K562 (cell line): ENCODE data around the gene ZNF516. TPM values are rescaled to one million over a fixed set of nuclear protein-coding genes. Genes with fewer than 3 reads are reported as not detected.

ENCODE experiments used
- ATAC-seq: fragments of 200-7000 bp; cut with Tn5 transposase; 3 replicates; pipeline ENCODE4 v1.9.1; 2020; ENCODE audit warnings: moderate library complexity
- BruUV-seq: library from RNA; stranded (reverse); fragments of 400-500 nt; replicated peaks from 2 replicates; lab custom pipeline; 2021; lab: Mats Ljungman, UMichigan
- CTCF ChIA-PET: fragments of 300-600 bp; formaldehyde crosslinking; extraction: SDS; loops from one replicate; lab custom pipeline; 2021; ENCODE audit warnings: low intra/inter-chr PET ratio; lab: Yijun Ruan, JAX
- POLR2A ChIA-PET: fragments of 300-600, 350-650 bp; sonication (Branson Sonifier 250); formaldehyde crosslinking; extraction: SDS; loops from one replicate; lab custom pipeline; 2021; ENCODE audit warnings: antibody characterized with exemption, inconsistent platforms; lab: Yijun Ruan, JAX
- DNase-seq, 4 experiments: peaks; one replicate each; pipeline versions ENCODE4 v3.0.0 to v3.0.0-alpha.2; 2011 to 2018; ENCODE audit warnings: low spot score in 3 of 4, mixed read lengths in 3 of 4; ENCODE audit errors: extremely low read depth in 1 of 4
- FAIRE-seq: peaks from 2 replicates; lab custom pipeline; 2011; peaks lifted over from hg19 to GRCh38; lab: Jason Lieb, UNC
- H2AFZ ChIP-seq: 2 replicates; pipeline ENCODE4 v1.6.0; 2011; ENCODE audit warnings: low read depth, low read length, control low read depth, inconsistent platforms
- H3K27ac ChIP-seq: fragments of 200-600 bp; 3 replicates; pipeline ENCODE4 v1.8.0; 2011; ENCODE audit warnings: low read depth, mild to moderate bottlenecking, control low read depth, inconsistent platforms, low read length, moderate library complexity, mixed read lengths; ENCODE audit errors: extremely low read depth
- H3K27me3 ChIP-seq, 2 experiments: fragments of 300-600 bp in 1 of 2; 2 replicates in 1 of 2; 3 replicates in 1 of 2; pipeline versions ENCODE4 v1.6.0 to v1.8.0; 2011; ENCODE audit warnings: inconsistent platforms in 2 of 2, low read length in 2 of 2, mild to moderate bottlenecking in 1 of 2, mixed read lengths in 1 of 2, moderate library complexity in 1 of 2; ENCODE audit not compliant: control insufficient read depth in 2 of 2, insufficient read depth in 2 of 2
- H3K36me3 ChIP-seq: fragments of 300-600 bp; 3 replicates; pipeline ENCODE4 v1.8.0; 2011; ENCODE audit warnings: mild to moderate bottlenecking, low read length, inconsistent platforms; ENCODE audit not compliant: control insufficient read depth, insufficient read depth
- H3K4me1 ChIP-seq, 2 experiments: fragments of 200-600 bp in 1 of 2; replicated peaks in 1 of 2; 2 replicates in 1 of 2; 3 replicates in 1 of 2; pipeline versions ENCODE4 v1.5.1 to v1.8.0; 2011; ENCODE audit warnings: inconsistent platforms in 2 of 2, low read length in 2 of 2, mild to moderate bottlenecking in 1 of 2, mixed read lengths in 1 of 2, moderate library complexity in 1 of 2; ENCODE audit not compliant: control insufficient read depth in 2 of 2, insufficient read depth in 2 of 2
- H3K4me2 ChIP-seq: 2 replicates; pipeline ENCODE4 v1.6.1; 2011; ENCODE audit warnings: low read length, control low read depth, inconsistent platforms, mixed read lengths; ENCODE audit not compliant: insufficient read depth
- H3K4me3 ChIP-seq: fragments of 200-600 bp; sonication (generic), shearing (Covaris generic); 2 replicates; pipeline ENCODE4 v1.5.1; 2016; ENCODE audit warnings: control low read depth, inconsistent platforms
- H3K79me2 ChIP-seq: fragments of 200-600 bp; 3 replicates; pipeline ENCODE4 v1.8.0; 2011; ENCODE audit warnings: low read length, inconsistent platforms; ENCODE audit not compliant: control insufficient read depth, insufficient read depth
- H3K9ac ChIP-seq, 2 experiments: 2 replicates each; pipeline versions ENCODE4 v1.6.0 to v1.6.1; 2011; ENCODE audit warnings: low read depth in 2 of 2, low read length in 2 of 2, control low read depth in 1 of 2, inconsistent platforms in 1 of 2, mild to moderate bottlenecking in 1 of 2, mixed read lengths in 1 of 2; ENCODE audit not compliant: insufficient read depth in 1 of 2
- H3K9me1 ChIP-seq: one replicate; pipeline ENCODE4 v1.6.0; 2011; ENCODE audit warnings: inconsistent platforms, mild to moderate bottlenecking, low read length, moderate library complexity; ENCODE audit not compliant: control insufficient read depth, insufficient read depth
- H3K9me3 ChIP-seq: replicated peaks from 2 replicates; pipeline ENCODE4 v1.5.1; 2011; ENCODE audit warnings: low read depth, low read length, inconsistent platforms; ENCODE audit not compliant: control insufficient read depth, insufficient read depth
- H4K20me1 ChIP-seq: replicated peaks from 2 replicates; pipeline ENCODE4 v1.6.1; 2011; ENCODE audit warnings: low read length, inconsistent platforms, mixed read lengths; ENCODE audit not compliant: control insufficient read depth, insufficient read depth
- KAT8 ChIP-seq: fragments of 450-650 bp; IDR thresholded peaks from 2 replicates; pipeline ENCODE4 v1.6.1; 2016; ENCODE audit warnings: low read depth, mild to moderate bottlenecking
- MAZ ChIP-seq, 2 experiments: fragments of 450-650 bp in 1 of 2; sonication (generic) in 1 of 2; formaldehyde crosslinking; IDR thresholded peaks in 1 of 2; conservative IDR thresholded peaks in 1 of 2; 2 replicates each; pipeline versions ENCODE4 v1.4.0 to v1.5.0; 2020; ENCODE audit warnings: mild to moderate bottlenecking in 1 of 2, missing genetic modification reagents in 1 of 2
- MLX ChIP-seq, 2 experiments: fragments of 450-650 bp in 1 of 2; sonication (generic) in 1 of 2; formaldehyde crosslinking; conservative IDR thresholded peaks; 2 replicates each; pipeline versions ENCODE4 v1.4.0 to v1.8.1; 2020 to 2022; ENCODE audit warnings: mild to moderate bottlenecking in 1 of 2, missing genetic modification reagents in 1 of 2
- REST ChIP-seq, 2 experiments: fragments of 450-650 bp; formaldehyde crosslinking in 1 of 2; IDR thresholded peaks; 2 replicates each; pipeline versions ENCODE4 v1.4.0 to v1.6.1; 2014 to 2020; ENCODE audit warnings: mild to moderate bottlenecking in 2 of 2, borderline replicate concordance in 1 of 2, low read depth in 1 of 2
- ZNF12 ChIP-seq: sonication (generic); formaldehyde crosslinking; IDR thresholded peaks from 2 replicates; pipeline ENCODE4 v1.4.0; 2020; ENCODE audit warnings: mild to moderate bottlenecking, missing genetic modification reagents
- ZNF165 ChIP-seq: fragments of 250-450 bp; sonication (Bioruptor Pico); IDR thresholded peaks from 2 replicates; pipeline ENCODE4 v1.4.0; 2020; ENCODE audit warnings: borderline replicate concordance
- ZNF175 ChIP-seq: fragments of 200-800 bp; sonication (Bioruptor generic); IDR thresholded peaks from 2 replicates; pipeline ENCODE4 v1.6.1; 2016; ENCODE audit warnings: low read depth, mild to moderate bottlenecking, missing genetic modification characterization, missing compliant biosample characterization
- ZNF655 ChIP-seq: fragments of 250-450 bp; sonication (Bioruptor Pico); IDR thresholded peaks from 2 replicates; pipeline ENCODE4 v1.5.0; 2021
- WGBS: fragments of 100-300 bp; shearing (Covaris generic); methylation state at CpG from one replicate; pipeline ENCODE4 v1.1.6; 2016; ENCODE audit warnings: low coverage, mixed read lengths; ENCODE audit not compliant: insufficient coverage; ENCODE audit errors: missing lambda C conversion rate; 5-methylcytosine and 5-hydroxymethylcytosine counted together
- in situ Hi-C: fragments of 300-500 bp; cut with MboI; formaldehyde crosslinking; loops from 4 replicates; pipeline ENCODE4 v1.15.0; 2018; ENCODE audit warnings: inconsistent platforms, mixed read lengths
- intact Hi-C: fragments of 100-400 bp; cut with micrococcal nuclease; formaldehyde crosslinking; loops from 2 replicates; pipeline ENCODE4 v1.14.2; 2022
- polyA plus RNA-seq, 8 experiments: library from polyadenylated mRNA; depleted of rRNA in 4 of 8; stranded (reverse) in 5 of 8; unstranded in 3 of 8; fragments of >200 nt; fragmentation: Nextera tagmentation in 2 of 8; fragmentation: Illumina TruSeq in 1 of 8; extraction: Ambion mirVana in 2 of 8; extraction: Trizol in 1 of 8; gene quantifications; 2 replicates each; pipeline versions ENCODE4 v1.2.1 to v1.2.3, GENCODE V29; 2011 to 2014; ENCODE audit warnings: inconsistent platforms in 1 of 8, missing spikeins in 1 of 8
- total RNA-seq, 7 experiments: library from RNA; depleted of rRNA in 6 of 7; stranded (reverse); fragments of >200 nt in 6 of 7; fragmentation: Illumina TruSeq in 2 of 7; extraction: Trizol in 2 of 7; gene quantifications; 2 replicates each; pipeline versions ENCODE4 v1.2.1 to v1.2.3, GENCODE V29; 2011 to 2021; ENCODE audit warnings: low replicate concordance in 1 of 7

Gene ZNF516
- total and polyA plus RNA-seq, 9 of the 15 experiments (the other 6 are each of a cell fraction or from before 2014, with no cell fraction given) = 0.04 to 0.20 (median 0.08) TPM; not detected in 3

DNA sequence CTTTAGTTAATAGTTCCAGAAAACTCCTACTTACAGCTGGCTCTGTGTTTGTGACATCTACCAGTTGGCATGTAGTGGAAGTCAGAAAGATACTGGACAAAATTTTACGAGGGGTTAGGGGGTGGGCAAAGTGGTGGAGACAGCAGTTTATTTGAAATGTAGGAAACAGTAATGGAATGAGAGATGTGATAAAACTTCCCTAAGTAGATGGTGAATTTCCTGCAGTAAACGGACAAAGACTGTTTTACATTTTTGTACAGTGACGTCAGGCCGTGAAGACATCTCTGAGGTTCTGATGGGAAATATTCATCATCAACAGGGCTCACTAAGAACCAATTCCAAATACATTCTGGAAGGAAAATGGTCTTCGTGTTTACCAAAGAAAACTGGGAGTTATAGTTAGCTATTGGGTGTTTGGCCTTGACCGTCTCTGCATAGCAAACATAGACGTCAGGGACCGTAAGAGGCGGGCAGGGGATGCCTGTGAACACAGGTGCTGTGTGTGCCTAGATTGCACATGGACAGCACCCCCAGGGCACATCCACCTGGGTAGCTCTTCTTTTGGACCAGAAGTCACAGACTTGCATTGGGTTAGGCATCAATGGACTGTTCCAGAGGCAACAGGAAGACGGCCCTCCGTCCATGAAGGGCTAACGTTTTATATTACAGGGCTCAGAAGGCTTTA is 131.5 kb downstream of the ZNF516 start:
- H3K9me3 ChIP-seq = no peaks in the 10 kb centered on the region
- H3K36me3 ChIP-seq = no peaks in the 10 kb centered on the region
- H4K20me1 ChIP-seq = no peaks in the 10 kb centered on the region
- no peak overlapping the region for H3K9ac ChIP-seq
- FAIRE-seq (no peak), DNase-seq (no peak), ATAC-seq (no peak)
- no peak overlapping the region for H2AFZ ChIP-seq
- H3K27me3 ChIP-seq = peaks cover 0 to 29% of the 10 kb centered on the region in 2 experiments; a peak in 2 of 5 replicates
- ChIA-PET CTCF (no interaction called here), POLR2A (interaction anchor here (1.2 kb wide), 1 partner anchor 10 kb away, joined by 3 read pairs; no protein-coding TSS in a partner anchor)
- no peak overlapping the region for H3K4me3 ChIP-seq
- no TSS peak for BruUV-seq
- H3K4me2 ChIP-seq = no peak overlapping the region
- H3K79me2 ChIP-seq = no peaks in the 10 kb centered on the region
- no peak overlapping the region for H3K27ac ChIP-seq
- no peaks in the 10 kb centered on the region for H3K4me1 ChIP-seq
- in situ Hi-C loops = loop anchor here (25.0 kb wide), 2 partner anchors 1701 to 2001 kb away; no protein-coding TSS in a partner anchor
- WGBS = under 1% methylated on average over 12 of the region's 12 CpGs
- no peaks in the 10 kb centered on the region for H3K9me1 ChIP-seq
- intact Hi-C loops = no loop called here
- TF ChIP-seq KAT8 (no peak), REST (IDR thresholded peaks at IDR 0.05; ENCODE audit: borderline replicate concordance) (no peak), REST (CRISPR knock-in tag; IDR thresholded peaks at IDR 0.05; ENCODE audit: low read depth) (no peak), ZNF655 (CRISPR knock-in tag) (no peak), ZNF12 (CRISPR knock-in tag) (no peak), ZNF165 (no peak), ZNF175 (no peak), MLX (CRISPR knock-in tag; conservative IDR thresholded peaks at IDR 0.05) (no peak), MAZ (CRISPR knock-in tag; conservative IDR thresholded peaks at IDR 0.05 in 1 of 2, IDR thresholded peaks at IDR 0.05 in 1 of 2) (no peak)
